Measurements from ENCODE around the gene CPLX3.
A peak's percentile ranks its signal among the peaks of the same experiment; 100 is the strongest.

The CPLX3 gene

DNA sequence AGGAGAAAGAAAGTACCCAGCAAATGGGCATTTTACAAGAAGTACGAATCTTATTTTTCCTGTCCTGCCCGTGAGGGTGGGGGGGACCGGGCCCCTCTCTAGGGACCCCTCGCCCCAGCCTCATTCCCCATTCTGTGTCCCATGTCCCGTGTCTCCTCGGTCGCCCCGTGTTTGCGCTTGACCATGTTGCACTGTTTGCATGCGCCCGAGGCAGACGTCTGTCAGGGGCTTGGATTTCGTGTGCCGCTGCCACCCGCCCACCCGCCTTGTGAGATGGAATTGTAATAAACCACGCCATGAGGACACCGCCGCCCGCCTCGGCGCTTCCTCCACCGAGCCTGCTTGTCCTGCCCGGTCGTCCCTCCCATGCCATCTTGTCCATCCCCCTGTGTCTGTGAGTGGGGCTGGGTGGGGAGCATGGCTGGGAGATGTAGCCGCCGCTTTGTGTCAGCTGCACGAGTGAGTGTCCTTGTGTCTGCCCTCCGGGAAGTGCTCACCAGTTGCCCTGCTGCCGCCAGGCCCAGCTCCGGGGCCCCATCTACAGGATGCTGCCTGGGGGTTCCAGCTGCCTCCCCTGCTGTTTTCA lies 23.5 kb upstream of the CPLX3 start:
- no peak for DNase-seq (ENCODE audit: low read depth)

DNA sequence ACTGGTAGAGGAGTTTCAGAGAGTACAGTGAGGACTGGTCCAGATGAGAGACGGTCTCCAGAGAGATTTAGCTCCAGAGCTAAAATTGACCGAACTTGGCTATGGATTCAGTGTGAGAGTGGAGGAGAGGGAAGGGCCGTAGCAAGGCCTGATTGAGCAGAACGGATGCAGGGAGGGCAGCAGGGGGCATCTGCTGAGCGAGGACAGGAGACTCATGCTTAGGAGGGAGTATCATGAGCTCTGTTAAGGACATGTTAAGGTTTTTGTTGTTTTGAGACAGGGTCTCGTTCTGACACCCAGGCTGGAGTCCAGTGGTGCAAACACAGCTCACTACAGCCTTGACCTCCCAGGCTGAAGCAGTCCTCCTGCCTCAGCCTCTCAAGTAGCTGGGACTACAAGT lies 21.5 kb upstream of the CPLX3 start:
- no peak for DNase-seq (ENCODE audit: low read depth)

DNA sequence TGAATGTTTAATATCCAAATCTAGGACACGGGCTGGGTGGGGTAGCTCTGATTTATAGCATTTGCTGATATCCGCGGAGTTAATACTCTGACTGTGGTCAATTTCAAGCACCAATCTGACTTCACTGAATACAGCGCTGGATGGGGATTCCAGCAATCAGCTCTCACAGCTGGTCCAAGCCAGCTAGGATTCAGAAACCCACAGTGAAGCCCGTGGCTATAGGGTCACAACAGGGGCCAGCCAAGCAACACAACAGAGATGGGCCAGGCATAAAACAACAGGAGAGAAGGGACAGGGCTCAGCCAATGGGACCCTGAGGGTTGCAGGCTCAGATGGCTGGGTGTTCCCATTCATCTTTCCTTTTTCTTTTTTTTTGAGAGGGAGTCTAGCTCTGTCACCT lies 19.1 kb upstream of the CPLX3 start:
- no peak for DNase-seq (ENCODE audit: low read depth)

DNA sequence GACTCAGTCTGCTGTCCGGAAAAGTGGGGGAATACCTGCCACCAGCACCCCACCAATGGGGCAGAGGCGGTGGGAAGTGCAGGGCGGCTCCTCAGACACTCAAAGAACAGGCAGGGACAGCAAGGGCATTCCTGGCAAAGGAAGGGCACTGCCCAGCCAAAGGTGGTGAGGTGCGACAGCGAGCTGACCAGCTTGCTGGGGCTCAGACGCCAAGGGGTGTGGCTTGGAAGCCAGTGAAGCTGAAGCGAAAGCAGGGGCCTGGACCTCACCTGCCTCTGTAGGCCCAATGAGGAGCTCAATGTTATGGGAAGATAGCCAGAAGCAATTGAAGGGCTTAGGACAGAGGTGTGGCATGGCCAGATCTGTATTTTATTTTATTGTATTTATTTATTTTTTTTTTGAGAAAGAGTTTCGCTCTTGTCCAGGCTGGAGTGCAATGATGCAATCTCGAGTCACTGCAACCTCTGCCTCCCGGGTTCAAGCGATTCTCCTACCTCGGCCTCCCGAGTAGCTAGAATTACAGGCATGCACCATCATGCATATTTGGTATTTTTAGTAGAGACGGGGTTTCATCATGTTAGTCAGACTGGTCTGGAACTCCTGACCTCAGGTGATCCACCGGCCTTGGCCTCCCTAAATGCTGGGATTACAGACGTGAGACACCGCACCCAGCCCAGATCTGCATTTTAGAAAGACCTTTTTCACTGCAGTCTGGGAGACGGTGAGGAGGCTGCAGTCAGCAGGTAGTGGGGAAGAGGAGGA lies 18.2 kb upstream of the CPLX3 start:
- DNase-seq (ENCODE audit: low read depth) = peak; percentile 26

DNA sequence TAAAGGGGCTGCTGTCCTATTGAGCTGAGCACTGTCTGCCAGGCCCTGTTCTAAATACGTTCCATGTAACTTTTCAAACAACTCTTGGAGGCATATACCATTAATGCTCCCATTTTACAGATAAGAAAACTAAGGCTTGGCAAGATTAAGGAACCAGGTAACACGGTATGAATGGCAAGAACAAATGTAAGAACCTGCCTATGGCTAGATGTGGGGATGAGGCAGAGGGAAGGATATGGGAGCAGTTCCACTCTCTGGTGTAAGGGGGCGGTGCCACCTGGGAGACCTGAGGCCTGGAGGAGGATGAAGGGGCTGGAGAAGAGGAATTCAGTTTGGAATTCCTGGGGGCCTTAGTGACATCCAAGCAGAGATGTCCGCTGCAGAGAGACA lies 17.6 kb upstream of the CPLX3 start:
- DNase-seq (ENCODE audit: low read depth) = no peak

DNA sequence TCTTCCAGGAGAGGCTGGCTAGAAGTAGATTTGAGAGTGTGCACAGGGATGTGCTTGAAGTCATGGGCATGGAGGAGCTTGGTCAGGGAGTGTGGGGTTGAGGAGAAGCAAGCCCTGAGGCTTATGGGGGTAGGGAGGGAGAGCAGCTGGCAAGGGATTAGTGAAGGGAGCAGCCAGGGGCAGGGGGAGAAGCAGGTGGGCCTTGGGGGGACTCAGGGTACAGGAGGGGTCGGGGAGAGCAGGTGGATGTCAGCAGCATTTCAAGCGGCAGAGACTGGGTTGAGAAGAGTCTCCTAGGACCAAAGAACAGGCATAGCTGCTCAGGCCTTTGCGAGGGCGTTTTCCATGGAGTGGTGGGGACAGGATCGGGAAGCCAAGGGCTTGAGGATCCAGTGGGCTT lies 17.2 kb upstream of the CPLX3 start:
- no peak for DNase-seq (ENCODE audit: low read depth)

DNA sequence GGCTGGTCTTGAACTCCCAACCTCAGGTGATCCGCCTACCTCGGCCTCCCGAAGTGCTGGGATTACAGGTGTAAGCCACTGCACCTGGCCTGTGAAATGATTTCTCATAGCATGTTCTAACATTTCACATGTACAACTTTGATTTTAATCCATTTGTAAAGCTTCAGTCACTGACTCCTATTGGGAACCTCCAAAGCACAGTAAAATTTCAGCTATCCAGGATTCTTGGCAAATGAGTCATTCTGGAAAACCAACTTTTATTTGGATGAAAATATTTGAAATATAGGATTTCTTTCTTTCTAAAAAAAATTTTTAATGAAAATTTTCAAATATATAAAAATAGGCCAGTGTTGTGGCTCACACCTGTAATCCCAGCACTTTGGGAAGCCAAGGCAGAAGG lies 16.5 kb upstream of the CPLX3 start:
- peak; percentile 47 for DNase-seq (ENCODE audit: low read depth)

DNA sequence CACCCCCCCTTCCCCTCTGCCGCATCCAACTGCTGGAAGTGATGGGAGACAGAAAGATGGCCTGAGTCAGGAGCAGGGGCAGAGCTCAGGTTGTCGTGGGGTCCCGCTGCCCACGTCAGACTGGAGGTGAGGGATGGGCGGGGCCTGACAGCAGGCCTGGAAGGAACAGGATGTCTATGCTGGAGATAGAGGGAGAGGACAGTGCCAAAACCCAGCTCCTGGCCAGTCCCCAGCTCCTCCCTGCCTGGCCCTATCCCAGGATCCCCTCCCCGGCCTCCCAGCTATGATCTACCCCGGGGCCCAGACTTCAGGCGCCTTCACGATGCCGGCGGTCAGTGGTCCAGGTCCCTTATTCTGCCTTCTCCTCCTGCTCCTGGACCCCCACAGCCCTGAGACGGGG lies 13.9 kb upstream of the CPLX3 start, which contains the start of gene LMAN1L:
Gene LMAN1L (plus strand): TSS at position 303 of the 400 bp plus-strand sequence. CDS start 20 bp downstream, at position 323.
- DNase-seq (ENCODE audit: low read depth) = no peak

DNA sequence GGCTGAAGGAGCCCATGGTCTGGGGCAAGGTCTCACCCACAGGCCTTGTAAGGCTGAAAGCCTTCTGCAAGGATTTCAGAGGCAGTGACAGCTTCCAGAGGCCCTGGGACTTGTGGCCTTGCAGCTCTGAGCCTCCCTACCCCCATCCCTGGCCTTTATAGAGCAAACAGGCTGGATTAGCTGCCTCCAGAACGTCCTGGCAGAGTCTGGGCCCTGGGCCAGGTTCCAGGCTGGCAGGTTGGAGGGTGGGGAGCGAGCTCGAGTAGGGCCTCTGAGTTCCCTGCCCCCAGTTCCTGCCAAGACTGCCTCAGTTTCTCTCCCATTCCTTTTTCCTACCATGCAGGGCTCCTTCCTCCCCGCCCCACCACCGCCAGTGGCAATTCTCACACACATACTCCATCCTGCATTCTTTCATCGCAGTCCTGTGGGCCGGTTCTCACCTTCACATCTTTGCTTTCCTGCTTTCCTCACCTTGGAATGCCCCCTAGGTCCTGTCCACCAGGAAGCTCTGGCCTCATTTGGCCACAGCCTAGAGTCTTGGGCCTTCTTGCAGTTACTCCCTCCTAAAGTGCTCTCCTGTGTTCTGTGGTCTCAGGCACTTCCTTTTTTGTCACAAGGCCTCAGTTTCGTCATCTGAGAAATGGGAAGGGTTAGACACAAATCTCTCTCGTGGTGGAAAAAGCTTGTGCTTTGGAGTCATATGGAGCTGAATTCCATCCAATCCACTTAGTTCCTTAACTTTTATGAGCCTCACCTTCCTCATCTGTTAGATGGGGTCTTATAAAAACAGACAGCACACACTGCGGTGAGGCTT lies 11.1 kb upstream of the CPLX3 start:
- no peak for DNase-seq (ENCODE audit: low read depth)

DNA sequence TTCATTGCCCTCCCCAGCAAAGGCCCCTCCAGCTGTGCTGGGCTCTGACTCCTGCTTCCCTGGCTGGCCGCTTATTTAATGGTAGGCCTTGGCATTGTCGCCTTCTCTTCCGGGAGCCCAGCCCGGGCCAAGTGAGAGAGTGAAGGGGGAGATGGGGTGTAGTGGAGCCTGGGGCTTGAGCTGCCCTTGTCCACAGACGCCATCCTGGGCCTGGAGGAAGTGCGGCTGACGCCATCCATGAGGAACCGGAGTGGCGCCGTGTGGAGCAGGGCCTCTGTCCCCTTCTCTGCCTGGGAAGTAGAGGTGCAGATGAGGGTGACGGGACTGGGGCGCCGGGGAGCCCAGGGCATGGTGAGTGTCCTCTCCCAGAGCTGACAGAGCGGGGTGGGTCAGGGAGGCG lies 10.5 kb upstream of the CPLX3 start:
- DNase-seq (ENCODE audit: low read depth) = no peak

DNA sequence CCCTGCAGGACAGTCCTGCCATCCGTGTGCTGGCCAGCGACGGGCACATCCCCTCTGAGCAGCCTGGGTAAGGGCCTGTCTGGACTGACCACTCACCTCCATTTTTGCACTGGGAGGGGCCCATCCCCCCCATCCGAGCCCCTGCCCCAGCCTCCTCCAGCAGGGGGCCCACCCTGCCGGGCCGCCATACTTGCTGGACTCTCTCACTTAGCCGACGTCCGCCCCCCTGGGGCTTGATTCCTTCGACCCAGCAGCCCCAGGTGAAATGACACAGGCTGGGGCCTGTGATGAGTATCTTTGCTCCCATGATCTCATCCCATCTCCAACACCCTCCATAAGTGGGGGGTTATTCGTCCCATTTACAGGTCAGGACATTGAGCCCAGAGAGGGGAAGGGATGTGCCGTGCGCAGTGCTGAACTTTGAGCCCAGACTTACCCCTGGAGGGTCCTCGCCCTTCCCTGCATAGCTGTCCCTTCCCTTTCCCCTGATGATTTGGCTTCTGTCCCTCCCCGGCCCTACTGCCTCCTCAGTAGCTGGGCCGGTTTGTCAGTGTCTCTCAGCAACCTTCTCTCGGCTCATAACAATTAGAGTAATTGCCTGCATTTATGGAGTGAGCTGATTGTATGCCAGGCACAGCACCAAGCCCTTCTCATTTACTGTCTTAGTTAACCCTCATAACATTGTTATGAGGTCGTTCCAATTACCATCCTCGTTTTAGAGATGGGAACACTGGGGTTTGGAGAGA lies 9.6 kb upstream of the CPLX3 start:
- DNase-seq (ENCODE audit: low read depth) = no peak

DNA sequence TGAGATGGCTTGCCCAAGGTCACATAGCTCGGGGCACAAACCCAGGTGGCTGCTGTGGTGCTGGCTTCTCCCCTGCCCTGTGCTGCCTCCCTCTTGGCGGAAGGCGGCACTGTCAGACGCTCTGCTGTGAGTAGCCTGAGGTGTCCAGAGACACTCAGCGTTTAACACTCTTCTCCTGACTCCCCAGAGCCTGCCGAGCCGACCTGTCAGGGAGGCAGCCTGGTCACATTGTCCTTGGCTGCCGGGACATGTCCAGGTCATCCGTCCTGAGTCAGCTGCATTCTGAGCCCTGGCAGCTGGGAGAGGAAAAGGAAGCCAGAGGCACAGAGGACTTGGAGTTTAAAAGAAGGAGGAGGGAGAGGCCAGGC lies 9.1 kb upstream of the CPLX3 start:
- DNase-seq (ENCODE audit: low read depth) = peak; percentile 50

DNA sequence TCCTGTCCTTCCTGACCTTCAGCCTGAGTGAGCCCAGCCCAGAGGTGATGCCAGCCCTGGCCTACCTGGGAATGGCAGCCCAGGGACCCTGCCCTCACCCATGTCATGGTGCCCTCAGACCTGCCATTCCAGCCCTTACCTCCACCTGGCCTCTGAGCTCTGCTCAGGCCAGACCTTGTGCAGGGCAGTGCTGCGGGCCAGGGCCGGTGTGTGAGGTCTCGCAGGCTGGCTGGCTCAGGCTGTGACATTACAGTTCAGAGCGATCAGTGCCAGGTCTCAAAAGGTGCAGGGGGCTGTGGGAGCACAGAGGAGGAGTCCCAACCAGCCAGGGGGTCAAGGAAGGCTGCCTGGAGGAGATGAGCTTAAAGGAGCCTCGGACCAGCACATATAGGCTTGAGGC lies 6.4 kb upstream of the CPLX3 start:
- no peak for DNase-seq (ENCODE audit: low read depth)

DNA sequence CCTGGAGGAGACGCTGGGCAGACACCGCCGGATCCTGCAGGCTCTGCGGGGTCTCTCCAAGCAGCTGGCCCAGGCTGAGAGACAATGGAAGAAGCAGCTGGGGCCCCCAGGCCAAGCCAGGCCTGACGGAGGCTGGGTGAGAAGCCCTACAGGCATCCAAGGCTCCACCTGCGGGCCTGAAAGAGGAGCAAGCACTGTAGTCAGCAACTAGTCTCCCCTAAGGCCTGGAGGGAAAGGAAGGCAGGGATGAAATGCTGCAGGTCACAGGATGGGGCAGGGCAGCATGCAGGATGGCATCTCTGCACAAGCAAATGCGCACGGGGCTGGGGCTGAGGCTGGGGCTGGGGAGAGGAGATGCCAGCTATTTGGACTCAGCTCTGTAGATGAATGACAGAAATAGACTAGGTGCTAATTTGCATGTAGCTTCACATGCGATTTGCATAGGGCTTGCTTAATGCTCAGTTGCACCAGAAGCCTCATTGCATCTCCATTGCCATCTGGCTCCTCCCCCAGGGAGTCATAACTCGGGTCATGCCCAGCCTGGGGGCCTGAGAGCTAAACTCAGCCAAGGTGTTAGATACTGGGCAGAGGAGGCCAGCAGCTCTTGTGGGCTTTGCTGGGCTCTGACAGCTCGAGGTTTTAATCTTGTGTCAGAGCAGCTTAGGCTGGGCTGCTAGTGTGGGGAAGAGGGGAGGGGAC lies 5.2 kb upstream of the CPLX3 start:
- DNase-seq (ENCODE audit: low read depth) = peak; percentile 28

DNA sequence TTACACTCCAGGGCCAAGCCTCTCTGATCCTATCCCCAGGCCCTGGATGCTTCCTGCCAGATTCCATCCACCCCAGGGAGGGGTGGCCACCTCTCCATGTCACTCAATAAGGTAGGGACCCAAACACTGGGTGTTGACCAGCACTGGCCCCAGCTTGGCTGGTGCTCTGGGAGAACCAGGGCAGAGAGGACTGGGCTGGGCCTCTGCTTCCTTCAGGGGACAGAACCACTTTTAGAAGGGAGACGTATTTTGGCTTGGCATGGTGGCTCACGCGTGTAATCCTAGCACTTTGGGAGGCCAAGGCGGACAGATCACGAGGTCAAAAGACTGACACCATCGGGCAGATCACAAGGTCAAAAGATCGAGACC lies 4.7 kb upstream of the CPLX3 start:
- no peak for DNase-seq (ENCODE audit: low read depth)

DNA sequence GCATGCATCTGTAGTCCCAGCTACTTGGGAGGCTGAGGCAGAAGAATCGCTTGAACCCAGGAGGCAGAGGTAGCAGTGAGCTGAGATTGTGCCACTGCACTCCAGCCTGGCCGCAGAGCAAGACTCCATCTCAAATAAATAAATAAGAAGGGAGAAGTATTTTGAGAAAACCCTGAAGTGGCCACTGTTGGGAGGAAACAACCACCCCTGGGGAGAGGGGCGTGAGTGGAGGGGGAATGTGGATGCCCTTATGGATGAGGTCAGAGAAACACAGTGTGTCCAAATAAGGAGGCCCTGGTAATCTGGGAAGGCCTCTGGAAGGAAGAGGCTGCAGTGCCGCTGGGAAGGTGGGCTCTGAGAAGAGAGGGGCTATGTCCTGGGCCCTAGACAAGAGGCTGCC lies 4.2 kb upstream of the CPLX3 start:
- DNase-seq (ENCODE audit: low read depth) = no peak

DNA sequence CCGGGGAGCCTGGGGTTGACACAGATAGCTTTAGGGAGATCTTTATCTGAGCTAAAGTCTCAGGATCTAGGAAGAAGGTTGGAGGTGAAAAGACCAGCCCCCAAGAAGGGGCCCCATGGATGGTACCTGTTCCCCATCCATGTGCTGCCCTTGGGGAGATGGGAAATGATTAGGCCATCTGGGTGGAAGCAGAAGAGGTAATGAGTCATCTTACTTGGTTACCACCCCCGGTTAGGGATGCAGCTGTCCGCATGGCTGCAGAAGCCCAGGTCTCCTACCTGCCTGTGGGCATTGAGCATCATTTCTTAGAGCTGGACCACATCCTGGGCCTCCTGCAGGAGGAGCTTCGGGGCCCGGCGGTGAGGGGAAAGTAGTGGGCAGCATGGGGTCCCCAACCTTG lies 3.1 kb upstream of the CPLX3 start:
- no peak for DNase-seq (ENCODE audit: low read depth)

DNA sequence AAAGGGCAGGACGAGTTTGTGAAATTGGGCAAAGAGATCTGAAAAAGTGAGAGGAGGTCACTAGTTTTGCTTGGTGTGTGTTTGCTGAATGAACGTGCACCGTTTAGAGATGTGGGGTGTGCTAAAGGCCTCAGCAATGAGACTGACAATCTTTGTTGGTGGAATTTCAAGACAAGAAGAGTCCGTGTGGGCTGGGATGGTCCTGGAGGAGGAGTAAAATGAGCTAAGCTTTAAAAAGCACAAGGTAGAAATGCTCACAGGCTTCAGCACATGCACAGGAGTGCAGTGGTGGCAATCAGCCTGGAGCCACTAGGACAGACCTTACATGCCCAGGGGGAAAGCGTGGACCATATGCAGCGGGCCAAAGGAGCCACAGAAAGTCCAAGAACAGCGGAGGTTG lies 1.5 kb upstream of the CPLX3 start:
- DNase-seq (ENCODE audit: low read depth) = no peak

DNA sequence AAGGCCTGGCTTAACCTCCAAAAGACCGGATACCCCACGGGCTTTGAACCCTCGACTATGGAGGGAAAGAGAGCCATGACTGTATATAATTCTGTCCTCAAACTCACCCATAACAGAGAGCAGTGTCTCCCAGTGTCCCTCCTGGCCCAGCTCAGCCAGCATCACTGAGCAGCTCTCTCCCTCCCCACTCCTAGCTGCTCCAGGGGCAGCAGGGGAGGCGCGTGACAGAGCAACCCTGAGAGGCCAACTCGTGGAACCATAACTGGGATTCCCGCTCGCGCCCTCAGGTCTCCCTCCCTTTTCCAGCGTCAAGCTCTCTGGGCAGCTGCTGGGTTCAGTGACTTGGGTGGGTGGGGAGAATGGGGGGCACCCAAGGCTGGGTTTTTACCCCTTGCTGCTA lies 561 bp upstream of the CPLX3 start:
- DNase-seq (ENCODE audit: low read depth) = no peak

DNA sequence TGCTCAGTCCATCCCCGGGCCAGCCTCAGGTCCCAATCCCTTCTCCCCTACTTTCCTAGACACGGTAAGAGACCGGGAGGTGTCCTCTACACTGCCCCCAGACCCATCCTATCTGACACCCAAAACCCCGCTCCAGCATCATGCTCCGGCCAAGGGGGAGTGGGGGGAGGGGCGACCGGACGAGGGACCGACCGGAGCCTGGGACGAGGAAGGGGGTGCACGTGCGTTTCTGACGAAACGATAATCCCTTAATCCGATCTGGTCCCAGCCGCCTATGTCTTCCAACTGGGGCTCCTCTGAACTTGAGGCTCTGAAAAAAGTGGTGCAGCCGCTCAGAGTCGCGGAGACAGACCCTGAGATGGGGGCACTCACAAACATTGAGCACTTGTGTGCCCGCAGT lies 494 bp downstream of the CPLX3 start:
- DNase-seq (ENCODE audit: low read depth) = no peak

DNA sequence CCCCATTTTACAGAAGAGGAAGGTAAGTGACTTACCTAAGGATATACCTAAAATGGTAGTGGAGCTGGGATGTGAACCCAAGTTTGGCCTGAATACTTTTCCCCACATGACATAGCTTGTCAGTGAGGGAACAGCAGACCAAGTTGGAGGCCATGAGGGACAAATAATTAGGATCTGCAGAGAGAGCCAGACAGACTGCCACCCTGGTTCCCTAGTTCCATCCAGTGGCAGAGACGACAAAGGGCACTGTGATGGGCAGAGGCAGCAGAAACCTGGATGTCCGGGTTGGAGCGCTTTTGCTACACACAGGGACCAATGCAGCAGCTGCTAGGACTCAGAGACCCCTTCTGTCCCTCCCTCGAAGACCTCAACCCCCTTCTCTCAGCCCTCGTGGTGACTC lies 1.2 kb downstream of the CPLX3 start:
- no peak for DNase-seq (ENCODE audit: low read depth)

DNA sequence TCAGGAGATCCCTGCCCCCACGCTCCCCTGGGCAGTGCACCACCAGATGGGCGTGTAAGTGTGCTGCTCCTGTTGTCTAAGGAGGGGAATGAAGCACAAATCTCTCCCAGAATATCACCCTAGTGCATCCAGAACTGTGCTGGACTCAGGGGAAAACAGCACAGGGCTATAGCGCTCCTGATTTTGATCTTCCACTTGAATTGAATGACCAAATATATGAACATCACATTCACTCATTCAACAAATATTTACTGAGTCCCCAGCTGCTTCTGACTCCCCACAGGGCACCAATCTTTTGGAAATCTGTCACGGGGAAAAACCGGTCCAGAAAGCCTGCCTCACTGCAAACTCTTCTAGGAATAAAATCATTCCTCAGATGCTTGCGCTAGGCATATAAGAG lies 2.4 kb downstream of the CPLX3 start:
- no peak for DNase-seq (ENCODE audit: low read depth)

Data from ELR (cell line).